ENCODE measurements around the gene DMD. TPM values are rescaled to one million over a fixed set of nuclear protein-coding genes. Genes with fewer than 3 reads are reported as not detected.

Gene DMD
- total and polyA plus RNA-seq, 2 donors (not counting 1 experiment from before 2014, with no cell fraction given), result 5.1 to 7.2 TPM

DNA sequence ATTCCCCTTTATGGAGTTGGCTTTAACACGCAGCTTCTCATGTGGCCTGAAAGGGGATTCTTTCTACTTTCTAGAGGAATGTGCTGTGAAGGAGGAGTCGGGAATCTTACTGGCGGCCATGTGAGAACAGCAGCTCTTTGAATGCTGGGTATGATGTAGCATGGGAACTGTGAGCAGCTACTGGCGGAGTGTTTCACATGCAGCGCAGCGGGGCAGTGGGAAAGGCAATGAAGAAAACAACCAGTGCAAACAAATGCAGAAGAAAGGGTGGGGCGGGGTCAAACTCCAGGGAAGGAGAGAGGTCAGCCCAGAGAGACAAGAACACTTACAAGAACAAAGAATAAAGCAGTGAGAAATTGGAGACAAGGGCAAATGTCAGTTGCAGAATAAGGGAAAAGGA is 1775.8 kb downstream of the DMD start:
- Histone ChIP-seq H2AFZ (ENCODE audit: low read length) (peak overlapping the region; percentile 9), H3K4me1 (ENCODE audit: control insufficient read depth, extremely low read depth, insufficient read depth, low read length) (no peaks in the 10 kb centered on the region), H4K20me1 (ENCODE audit: control insufficient read depth, extremely low read depth, insufficient read depth, low read length) (no peaks in the 10 kb centered on the region), H3K4me3 (replicated peaks in 1 of 4; ENCODE audit: control extremely low read depth in 1 of 4, insufficient read depth in 1 of 4, low read depth in 3 of 4, low read length in 4 of 4) (no peak overlapping the region), H3K27ac (ENCODE audit: insufficient read depth, low read length) (no peak overlapping the region), H3K9me3 (ENCODE audit: control insufficient read depth, insufficient read depth, low read depth, low read length) (no peaks in the 10 kb centered on the region), H3K79me2 (ENCODE audit: control insufficient read depth, insufficient read depth, low read length) (no peaks in the 10 kb centered on the region), H3K4me2 (ENCODE audit: extremely low read depth, insufficient read depth, low read length) (no peak overlapping the region), H3K36me3 (ENCODE audit: control insufficient read depth, insufficient read depth, low read length) (no peaks in the 10 kb centered on the region), H3K27me3 (ENCODE audit: control insufficient read depth, insufficient read depth, low read length) (no peaks in the 10 kb centered on the region), H3K9ac (ENCODE audit: insufficient read depth, low read length) (no peak overlapping the region)
- TF ChIP-seq, protein P1, sequence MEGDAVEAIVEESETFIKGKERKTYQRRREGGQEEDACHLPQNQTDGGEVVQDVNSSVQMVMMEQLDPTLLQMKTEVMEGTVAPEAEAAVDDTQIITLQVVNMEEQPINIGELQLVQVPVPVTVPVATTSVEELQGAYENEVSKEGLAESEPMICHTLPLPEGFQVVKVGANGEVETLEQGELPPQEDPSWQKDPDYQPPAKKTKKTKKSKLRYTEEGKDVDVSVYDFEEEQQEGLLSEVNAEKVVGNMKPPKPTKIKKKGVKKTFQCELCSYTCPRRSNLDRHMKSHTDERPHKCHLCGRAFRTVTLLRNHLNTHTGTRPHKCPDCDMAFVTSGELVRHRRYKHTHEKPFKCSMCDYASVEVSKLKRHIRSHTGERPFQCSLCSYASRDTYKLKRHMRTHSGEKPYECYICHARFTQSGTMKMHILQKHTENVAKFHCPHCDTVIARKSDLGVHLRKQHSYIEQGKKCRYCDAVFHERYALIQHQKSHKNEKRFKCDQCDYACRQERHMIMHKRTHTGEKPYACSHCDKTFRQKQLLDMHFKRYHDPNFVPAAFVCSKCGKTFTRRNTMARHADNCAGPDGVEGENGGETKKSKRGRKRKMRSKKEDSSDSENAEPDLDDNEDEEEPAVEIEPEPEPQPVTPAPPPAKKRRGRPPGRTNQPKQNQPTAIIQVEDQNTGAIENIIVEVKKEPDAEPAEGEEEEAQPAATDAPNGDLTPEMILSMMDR (conservative IDR thresholded peaks at IDR 0.05 in 1 of 2, IDR thresholded peaks at IDR 0.05 in 1 of 2; ENCODE audit: low read depth in 1 of 2, low read length in 2 of 2), result no peak
- TF ChIP-seq EZH2 (IDR thresholded peaks at IDR 0.05; ENCODE audit: low read length, missing control alignments), result no peak
- peak; percentile 17 to 49 for DNase-seq (ENCODE audit: low read depth in 2 of 2)

DNA sequence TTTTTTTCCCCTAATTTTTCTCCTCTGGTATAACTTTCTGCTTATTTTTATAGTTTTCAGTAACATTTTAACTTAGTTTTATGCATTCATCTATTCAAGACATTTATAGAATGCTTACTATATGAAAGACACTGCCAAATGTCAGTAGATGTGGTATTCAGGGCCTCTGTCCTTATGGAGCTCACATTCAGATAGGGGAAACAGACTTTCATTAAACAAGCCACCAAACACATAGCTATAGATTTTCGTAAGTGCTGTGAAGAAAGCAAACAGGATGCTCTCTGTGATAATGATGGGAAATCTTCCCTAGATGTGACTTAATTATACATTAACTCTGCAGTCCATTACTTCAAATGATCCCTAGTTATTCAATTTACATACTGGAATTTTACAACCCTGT is 1777.5 kb downstream of the DMD start:
- DNase-seq (ENCODE audit: low read depth in 2 of 2), result no peak
- Histone ChIP-seq H3K4me1 (ENCODE audit: control insufficient read depth, extremely low read depth, insufficient read depth, low read length) (no peaks in the 10 kb centered on the region), H3K4me2 (ENCODE audit: extremely low read depth, insufficient read depth, low read length) (no peak overlapping the region), H2AFZ (ENCODE audit: low read length) (no peak overlapping the region), H3K79me2 (ENCODE audit: control insufficient read depth, insufficient read depth, low read length) (no peaks in the 10 kb centered on the region), H3K27me3 (ENCODE audit: control insufficient read depth, insufficient read depth, low read length) (no peaks in the 10 kb centered on the region), H3K9me3 (ENCODE audit: control insufficient read depth, insufficient read depth, low read depth, low read length) (no peaks in the 10 kb centered on the region), H3K36me3 (ENCODE audit: control insufficient read depth, insufficient read depth, low read length) (no peaks in the 10 kb centered on the region), H4K20me1 (ENCODE audit: control insufficient read depth, extremely low read depth, insufficient read depth, low read length) (no peaks in the 10 kb centered on the region), H3K9ac (ENCODE audit: insufficient read depth, low read length) (no peak overlapping the region), H3K4me3 (replicated peaks in 1 of 4; ENCODE audit: control extremely low read depth in 1 of 4, insufficient read depth in 1 of 4, low read depth in 3 of 4, low read length in 4 of 4) (no peak overlapping the region), H3K27ac (ENCODE audit: insufficient read depth, low read length) (no peak overlapping the region)
- TF ChIP-seq, protein P1 (conservative IDR thresholded peaks at IDR 0.05 in 1 of 2, IDR thresholded peaks at IDR 0.05 in 1 of 2; ENCODE audit: low read depth in 1 of 2, low read length in 2 of 2), result no peak
- no peak for TF ChIP-seq EZH2 (IDR thresholded peaks at IDR 0.05; ENCODE audit: low read length, missing control alignments)

DNA sequence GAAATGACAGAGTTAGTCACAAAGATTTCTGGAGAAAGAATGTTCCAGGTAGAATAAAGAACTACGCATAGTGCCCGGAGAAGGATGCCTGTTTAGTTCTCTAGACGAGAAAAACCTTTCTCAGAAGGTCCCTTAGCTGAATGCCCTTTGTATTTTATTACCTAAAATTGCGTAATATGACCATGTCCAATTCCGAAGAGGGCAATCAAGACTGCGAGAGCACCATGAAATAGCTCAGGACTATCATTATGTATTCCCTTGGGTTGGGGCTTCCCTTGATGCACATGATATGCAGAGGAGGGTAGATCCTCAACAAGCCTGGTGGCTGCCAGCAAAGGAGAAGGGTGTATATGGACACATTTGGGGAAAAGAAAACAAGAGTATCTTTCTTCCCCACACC is 1781.4 kb downstream of the DMD start:
- H3K9me3 ChIP-seq (ENCODE audit: control insufficient read depth, insufficient read depth, low read depth, low read length), result no peaks in the 10 kb centered on the region
- H3K27ac ChIP-seq (ENCODE audit: insufficient read depth, low read length), result no peak overlapping the region
- no peaks in the 10 kb centered on the region for H4K20me1 ChIP-seq (ENCODE audit: control insufficient read depth, extremely low read depth, insufficient read depth, low read length)
- DNase-seq (ENCODE audit: low read depth in 2 of 2), result no peak
- no peaks in the 10 kb centered on the region for H3K27me3 ChIP-seq (ENCODE audit: control insufficient read depth, insufficient read depth, low read length)
- H3K4me3 ChIP-seq (replicated peaks in 1 of 4; ENCODE audit: control extremely low read depth in 1 of 4, insufficient read depth in 1 of 4, low read depth in 3 of 4, low read length in 4 of 4), result no peak overlapping the region
- no peaks in the 10 kb centered on the region for H3K4me1 ChIP-seq (ENCODE audit: control insufficient read depth, extremely low read depth, insufficient read depth, low read length)
- H3K9ac ChIP-seq (ENCODE audit: insufficient read depth, low read length), result no peak overlapping the region
- no peak overlapping the region for H3K4me2 ChIP-seq (ENCODE audit: extremely low read depth, insufficient read depth, low read length)
- H3K36me3 ChIP-seq (ENCODE audit: control insufficient read depth, insufficient read depth, low read length), result no peaks in the 10 kb centered on the region
- TF ChIP-seq, protein P1 (conservative IDR thresholded peaks at IDR 0.05 in 1 of 2, IDR thresholded peaks at IDR 0.05 in 1 of 2; ENCODE audit: low read depth in 1 of 2, low read length in 2 of 2), result no peak
- no peak for TF ChIP-seq EZH2 (IDR thresholded peaks at IDR 0.05; ENCODE audit: low read length, missing control alignments)
- H3K79me2 ChIP-seq (ENCODE audit: control insufficient read depth, insufficient read depth, low read length), result no peaks in the 10 kb centered on the region
- H2AFZ ChIP-seq (ENCODE audit: low read length), result no peak overlapping the region
